ENCODE data around the gene MATCAP1.

Gene MATCAP1

DNA sequence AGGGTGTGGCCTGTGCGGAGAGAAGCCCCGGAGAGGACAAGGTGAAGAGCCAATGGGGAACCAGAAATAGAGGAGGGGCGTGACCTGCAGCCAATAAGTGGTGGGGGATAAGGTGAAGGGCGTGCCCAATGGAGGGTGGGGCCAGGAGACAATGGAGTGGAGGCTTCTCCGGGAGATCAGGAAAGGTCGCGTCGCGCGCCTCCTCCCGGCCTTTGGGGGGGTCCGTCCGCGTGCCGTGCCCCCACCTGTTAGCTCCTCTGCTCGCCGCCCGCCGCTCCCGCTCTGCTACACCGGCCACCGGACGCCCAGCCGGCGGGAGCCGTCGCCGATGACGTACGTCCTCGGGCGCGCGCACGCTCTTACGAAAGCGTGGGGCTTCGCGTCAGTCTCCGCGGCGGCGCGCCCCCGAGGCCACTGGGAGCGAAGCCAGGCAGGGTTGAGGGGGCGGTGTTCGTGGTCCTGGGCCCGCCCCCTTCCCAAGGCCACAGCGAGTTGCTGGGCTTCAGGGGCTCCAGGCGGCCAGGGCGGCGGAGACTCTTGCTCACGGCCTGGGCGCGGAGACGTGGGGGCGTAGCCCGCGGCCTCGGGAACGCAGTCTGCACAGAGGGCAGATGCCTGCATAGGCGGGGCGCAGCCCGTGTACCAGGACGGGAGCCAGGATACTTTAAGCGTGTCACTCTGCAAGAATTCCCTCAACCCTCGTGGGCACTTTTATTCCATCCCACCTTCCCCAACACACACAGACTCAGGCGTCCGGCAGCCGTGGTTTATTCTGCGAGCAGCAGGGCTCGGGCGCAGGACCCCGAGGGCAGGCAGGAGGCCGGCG lies at the start of gene MATCAP1:
Gene MATCAP1, minus strand, starts transcription at position 337 of the 826 bp plus-strand sequence. CDS start 3,353 bp downstream, outside the sequence.
- DNase-seq (ENCODE audit: low read depth in 2 of 2) = peak; percentile 76 to 90

GRCh38 chr16:67230809-67231660 lies 47.3 kb upstream of the MATCAP1 start:
- no peak for DNase-seq (ENCODE audit: low read depth in 2 of 2)

GRCh38 chr16:67229906-67230808 lies 46.4 kb upstream of the MATCAP1 start:
- no peak for DNase-seq (ENCODE audit: low read depth in 2 of 2)

GRCh38 chr16:67228905-67229304 lies 45.1 kb upstream of the MATCAP1 start:
- DNase-seq (ENCODE audit: low read depth in 2 of 2) = no peak

GRCh38 chr16:67228034-67228785 lies 44.4 kb upstream of the MATCAP1 start:
- no peak for DNase-seq (ENCODE audit: low read depth in 2 of 2)

GRCh38 chr16:67227567-67227921 lies 43.8 kb upstream of the MATCAP1 start:
- no peak for DNase-seq (ENCODE audit: low read depth in 2 of 2)

DNA sequence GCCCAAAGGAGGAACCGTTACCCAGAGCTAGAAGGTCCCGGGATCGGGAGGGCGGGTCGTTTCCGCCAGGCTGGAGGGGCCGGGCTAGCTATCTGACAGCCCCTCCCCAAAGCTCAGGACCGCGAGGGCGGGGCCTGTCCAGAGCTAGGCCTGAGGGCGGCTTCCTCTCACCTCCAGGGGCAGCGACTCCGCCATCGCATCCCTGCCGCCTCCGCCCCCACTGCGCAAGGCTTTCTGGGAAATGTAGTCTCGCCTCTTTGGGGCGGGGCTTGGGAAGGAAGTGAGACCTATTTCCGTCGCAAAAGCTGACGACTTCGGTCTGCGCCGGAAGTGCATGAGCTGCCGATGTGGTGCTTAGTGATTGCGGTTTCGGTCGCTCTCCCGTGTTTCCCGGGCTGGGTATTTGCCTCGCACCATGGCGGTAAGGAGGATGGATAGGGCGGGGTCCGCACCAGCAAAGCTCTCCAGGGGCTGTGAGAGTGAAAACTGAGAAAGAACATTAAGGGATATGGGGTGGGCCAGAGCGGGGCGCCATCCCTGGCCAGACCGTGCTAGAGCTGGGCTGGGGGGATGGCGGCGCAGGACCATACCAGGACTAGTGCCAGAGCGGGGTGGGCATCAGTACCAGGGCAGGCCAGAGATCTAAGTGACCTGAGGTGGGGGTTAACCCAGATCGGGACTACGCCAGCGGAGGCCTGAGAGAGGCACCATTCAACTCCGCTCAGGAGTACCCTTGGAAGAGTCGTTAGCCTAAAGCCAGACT lies 43.2 kb upstream of the MATCAP1 start, which contains the start of gene TMEM208:
Gene TMEM208, plus strand, starts transcription at position 327 of the 763 bp plus-strand sequence. Its CDS starts 89 bp downstream, at position 416.
- DNase-seq (ENCODE audit: low read depth in 2 of 2) = peak; percentile 95 to 98

- no peak for DNase-seq (ENCODE audit: low read depth in 2 of 2)
Observed at GRCh38 chr16:67226295-67226803, 42.6 kb upstream of the MATCAP1 start.

- no peak for DNase-seq (ENCODE audit: low read depth in 2 of 2)
Observed at GRCh38 chr16:67223992-67224391, 40.2 kb upstream of the MATCAP1 start.

- DNase-seq (ENCODE audit: low read depth in 2 of 2) = no peak
Observed at GRCh38 chr16:67216612-67217490, 33.1 kb upstream of the MATCAP1 start.

GRCh38 chr16:67215706-67216105 lies 31.9 kb upstream of the MATCAP1 start:
- DNase-seq (ENCODE audit: low read depth in 2 of 2) = no peak

DNA sequence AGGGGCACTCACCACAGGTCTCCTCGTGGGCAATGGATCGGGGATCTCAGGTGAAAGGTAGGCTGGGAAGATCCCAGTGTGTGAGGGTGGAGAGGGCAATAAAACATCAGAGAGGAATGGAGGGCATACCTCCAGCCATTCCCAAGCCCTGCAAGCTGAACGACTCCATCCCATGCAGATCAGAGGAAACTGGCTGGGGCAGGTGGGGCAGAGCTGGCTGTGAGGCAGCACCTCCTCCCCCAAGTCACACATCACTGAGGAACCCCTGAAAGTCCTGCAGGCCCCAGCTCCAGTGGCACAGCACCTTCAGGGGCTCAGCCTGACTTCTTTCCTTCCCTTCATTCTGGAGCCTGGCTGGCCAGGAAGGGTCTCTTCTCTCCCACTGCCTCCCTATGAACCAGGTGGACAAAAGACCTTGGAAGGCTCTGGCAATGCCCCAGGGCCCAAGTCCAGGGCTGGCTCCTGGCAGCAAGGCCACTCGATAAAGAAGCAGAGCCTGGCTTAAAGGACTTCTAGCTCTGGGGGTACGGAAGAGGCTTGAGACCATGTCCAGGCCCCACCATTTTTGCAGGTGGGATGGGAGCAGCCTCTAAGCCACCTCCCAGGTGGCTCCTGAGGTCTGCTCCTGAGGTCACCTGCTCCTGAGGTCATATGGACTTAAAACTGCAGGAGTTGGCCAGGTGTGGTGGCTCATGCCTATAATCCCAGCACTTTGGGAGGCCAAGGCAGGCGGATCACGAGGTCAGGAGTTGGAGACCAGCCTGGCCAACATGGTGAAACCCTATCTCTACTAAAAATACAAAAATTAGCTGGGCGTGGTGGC lies 29.6 kb upstream of the MATCAP1 start:
- DNase-seq (ENCODE audit: low read depth in 2 of 2) = no peak

- no peak for DNase-seq (ENCODE audit: low read depth in 2 of 2)
Observed at GRCh38 chr16:67212766-67213165, 29.0 kb upstream of the MATCAP1 start.

GRCh38 chr16:67211674-67212073 lies 27.9 kb upstream of the MATCAP1 start:
- DNase-seq (ENCODE audit: low read depth in 2 of 2) = no peak

DNA sequence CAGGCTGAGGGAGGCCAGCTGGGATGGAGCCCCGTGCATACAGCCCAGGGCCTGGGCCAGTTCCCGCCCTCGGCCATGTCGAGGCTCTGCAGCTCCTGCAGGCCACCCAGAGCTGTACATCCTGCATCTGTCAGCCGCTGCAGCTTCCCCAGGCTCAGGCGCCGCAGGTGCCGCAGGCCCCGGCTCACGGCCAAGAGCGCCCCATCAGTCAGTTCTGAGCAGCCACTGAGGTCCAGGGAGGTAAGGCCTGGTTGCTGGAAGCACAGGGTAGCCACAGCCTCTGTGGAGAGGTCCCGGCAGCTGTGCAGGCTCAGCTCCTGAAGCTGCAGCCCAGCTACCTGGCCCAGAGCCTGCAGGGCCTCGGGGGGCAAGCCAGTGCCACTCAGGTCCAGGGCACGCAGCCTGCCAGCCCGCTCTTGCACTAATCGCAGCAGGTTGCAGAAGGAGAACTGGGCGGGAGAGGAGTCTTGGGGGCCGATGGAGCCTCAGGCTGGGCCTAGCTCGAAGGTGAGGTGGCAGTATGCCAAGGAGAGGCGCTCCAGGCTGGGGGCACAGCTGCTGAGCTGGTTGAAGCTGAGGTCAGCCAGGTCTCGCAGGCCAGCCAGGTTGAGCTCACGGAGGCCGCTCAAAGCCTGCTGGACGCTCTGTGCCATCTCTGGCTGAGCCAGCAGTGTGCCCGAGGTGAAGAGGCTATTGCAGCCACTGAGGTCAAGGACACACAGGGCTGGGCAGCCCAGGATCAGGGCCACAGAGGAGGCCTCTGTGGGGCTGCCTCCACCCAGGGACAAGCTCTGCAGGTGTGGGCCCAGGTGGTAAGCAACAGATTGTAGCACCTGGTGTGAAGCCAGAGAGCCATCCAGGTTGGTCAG lies 26.5 kb upstream of the MATCAP1 start:
- no peak for DNase-seq (ENCODE audit: low read depth in 2 of 2)

GRCh38 chr16:67209565-67209964 lies 25.8 kb upstream of the MATCAP1 start:
- DNase-seq (ENCODE audit: low read depth in 2 of 2) = no peak

Measured in activated CD8-positive, alpha-beta memory T cell treated with anti-CD3 and anti-CD28 coated beads for 4 hours (primary cell).